AG04450 (cell line): Measurements from ENCODE around the gene LTBP1. TPM values are rescaled to one million over a fixed set of nuclear protein-coding genes. Genes with fewer than 3 reads are reported as not detected.

Experiments
- CTCF ChIA-PET: fragments of 300-600, 350-600 bp; formaldehyde crosslinking; extraction: SDS; loops from one replicate; lab custom pipeline; 2022; ENCODE audit warnings: antibody characterized with exemption, inconsistent platforms; lab: Charles Lee
- POLR2A ChIA-PET: fragments of 350-600 bp; formaldehyde crosslinking; extraction: SDS; loops from one replicate; lab custom pipeline; 2021; ENCODE audit warnings: antibody characterized with exemption, inconsistent platforms; lab: Yijun Ruan, JAX
- DNase-seq: peaks from one replicate; pipeline ENCODE4 v3.0.0-alpha.2; 2011; ENCODE audit warnings: low read depth, low spot score
- H3K27ac ChIP-seq: one replicate; pipeline ENCODE4 v1.5.1; 2012; ENCODE audit warnings: low read depth, low read length, control low read depth
- H3K27me3 ChIP-seq: one replicate; pipeline ENCODE4 v1.6.0; 2012; ENCODE audit warnings: low read length; ENCODE audit not compliant: control insufficient read depth, insufficient read depth
- H3K4me3 ChIP-seq: 2 replicates; pipeline ENCODE4 v1.5.1; 2011; ENCODE audit warnings: mild to moderate bottlenecking, low read depth, low read length, control low read depth
- H3K9me3 ChIP-seq: 2 replicates; pipeline ENCODE4 v1.5.1; 2012; ENCODE audit warnings: low read length; ENCODE audit not compliant: control insufficient read depth, insufficient read depth
- polyA plus RNA-seq: library from polyadenylated mRNA; depleted of rRNA; stranded (reverse); fragments of >200 nt; gene quantifications from 2 replicates; pipeline ENCODE4 v1.2.3, GENCODE V29; 2011
- TF ChIP-seq, protein P1 (sequence below): IDR thresholded peaks from 2 replicates; pipeline ENCODE4 v1.5.1; 2011; ENCODE audit warnings: low read depth, low read length, control low read depth, inconsistent platforms

LTBP1 gene
- polyA plus RNA-seq, 1 experiment = 517 TPM

DNA sequence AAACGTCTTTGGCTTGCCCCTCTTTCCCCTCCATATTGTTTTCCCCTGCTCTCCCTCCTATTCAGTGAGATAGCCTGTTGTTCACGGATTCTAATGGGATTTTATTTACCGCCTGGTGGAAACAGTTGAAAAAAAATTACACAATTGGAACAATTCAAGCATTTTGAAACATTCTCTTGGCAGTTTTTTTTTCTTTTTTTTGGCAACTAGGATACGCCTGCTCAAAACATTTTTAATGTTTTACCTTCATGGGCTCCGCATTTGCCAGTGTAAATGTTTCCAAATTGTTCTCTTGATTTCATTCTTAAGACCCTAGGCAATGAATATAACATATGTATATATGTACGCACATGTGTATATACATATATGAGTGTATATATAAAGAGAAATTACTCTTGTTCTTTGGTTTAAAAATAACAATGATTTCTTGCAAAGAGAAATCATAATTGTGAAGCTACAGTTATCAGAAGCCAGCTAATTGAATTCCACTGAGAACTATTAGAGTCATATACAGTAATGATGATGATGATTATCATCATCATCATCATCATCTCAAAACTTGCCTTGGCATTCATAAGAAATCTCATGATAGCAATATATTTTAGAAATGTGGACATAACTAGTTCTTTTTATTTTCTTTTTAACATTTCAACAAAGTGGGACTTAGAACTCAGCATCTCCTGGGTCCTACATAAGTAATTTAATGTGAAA lies 146.7 kb downstream of the LTBP1 start:
- Histone ChIP-seq H3K9me3 (no peaks in the 10 kb centered on the region), H3K4me3 (no peak overlapping the region), H3K27ac (no peak overlapping the region), H3K27me3 (no peaks in the 10 kb centered on the region)
- POLR2A ChIA-PET = no interaction called here
- DNase-seq = no peak
- CTCF ChIA-PET = no interaction called here
- TF ChIP-seq, protein P1, sequence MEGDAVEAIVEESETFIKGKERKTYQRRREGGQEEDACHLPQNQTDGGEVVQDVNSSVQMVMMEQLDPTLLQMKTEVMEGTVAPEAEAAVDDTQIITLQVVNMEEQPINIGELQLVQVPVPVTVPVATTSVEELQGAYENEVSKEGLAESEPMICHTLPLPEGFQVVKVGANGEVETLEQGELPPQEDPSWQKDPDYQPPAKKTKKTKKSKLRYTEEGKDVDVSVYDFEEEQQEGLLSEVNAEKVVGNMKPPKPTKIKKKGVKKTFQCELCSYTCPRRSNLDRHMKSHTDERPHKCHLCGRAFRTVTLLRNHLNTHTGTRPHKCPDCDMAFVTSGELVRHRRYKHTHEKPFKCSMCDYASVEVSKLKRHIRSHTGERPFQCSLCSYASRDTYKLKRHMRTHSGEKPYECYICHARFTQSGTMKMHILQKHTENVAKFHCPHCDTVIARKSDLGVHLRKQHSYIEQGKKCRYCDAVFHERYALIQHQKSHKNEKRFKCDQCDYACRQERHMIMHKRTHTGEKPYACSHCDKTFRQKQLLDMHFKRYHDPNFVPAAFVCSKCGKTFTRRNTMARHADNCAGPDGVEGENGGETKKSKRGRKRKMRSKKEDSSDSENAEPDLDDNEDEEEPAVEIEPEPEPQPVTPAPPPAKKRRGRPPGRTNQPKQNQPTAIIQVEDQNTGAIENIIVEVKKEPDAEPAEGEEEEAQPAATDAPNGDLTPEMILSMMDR = no peak

DNA sequence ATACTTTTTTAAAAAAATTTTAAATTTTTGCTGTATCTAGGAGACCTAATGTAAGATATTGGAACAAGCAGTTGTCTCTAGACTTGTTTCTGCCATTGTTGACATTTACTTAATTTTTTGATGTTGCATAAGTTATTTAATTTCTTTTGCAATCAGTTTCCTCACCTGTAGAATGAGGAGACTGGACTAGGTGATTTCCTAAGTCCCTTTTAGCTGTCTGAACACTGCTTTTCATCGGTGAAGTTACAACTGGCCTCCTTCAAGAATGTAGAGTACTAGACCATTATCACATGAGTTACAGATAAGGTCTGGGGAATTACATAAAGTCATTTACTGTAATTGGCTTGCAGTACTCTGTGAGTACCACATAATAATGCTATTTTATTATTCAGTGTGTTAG lies 147.6 kb downstream of the LTBP1 start:
- ChIA-PET CTCF (no interaction called here), POLR2A (no interaction called here)
- Histone ChIP-seq H3K27ac (no peak overlapping the region), H3K4me3 (no peak overlapping the region), H3K27me3 (no peaks in the 10 kb centered on the region), H3K9me3 (no peaks in the 10 kb centered on the region)
- TF ChIP-seq, protein P1 = no peak
- no peak for DNase-seq

DNA sequence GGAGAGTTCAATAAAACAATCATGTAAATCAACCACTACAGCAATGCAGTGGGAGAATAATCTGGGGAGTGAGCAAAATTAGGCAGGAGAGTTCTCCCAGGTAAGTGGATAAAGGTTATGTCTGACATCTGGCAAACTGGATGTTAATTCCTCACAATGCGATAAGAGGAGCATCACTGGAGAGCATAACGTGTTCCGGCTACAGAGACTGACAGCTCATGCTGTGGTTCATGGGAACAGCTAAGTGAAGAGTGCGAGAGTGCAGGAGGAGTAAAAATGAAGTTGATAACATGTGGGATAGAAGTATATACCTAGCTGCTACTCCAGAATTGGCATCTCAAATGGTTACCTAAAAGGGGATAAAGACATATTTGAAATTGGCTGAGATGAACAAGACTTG lies 153.2 kb downstream of the LTBP1 start:
- Histone ChIP-seq H3K4me3 (no peak overlapping the region), H3K27ac (no peak overlapping the region), H3K27me3 (no peaks in the 10 kb centered on the region), H3K9me3 (no peaks in the 10 kb centered on the region)
- CTCF ChIA-PET = interaction anchor here (2.1 kb wide), 1 partner anchor 9 kb away, joined by 4 read pairs; no protein-coding TSS in a partner anchor
- POLR2A ChIA-PET = no interaction called here
- no peak for DNase-seq
- TF ChIP-seq, protein P1 = no peak

DNA sequence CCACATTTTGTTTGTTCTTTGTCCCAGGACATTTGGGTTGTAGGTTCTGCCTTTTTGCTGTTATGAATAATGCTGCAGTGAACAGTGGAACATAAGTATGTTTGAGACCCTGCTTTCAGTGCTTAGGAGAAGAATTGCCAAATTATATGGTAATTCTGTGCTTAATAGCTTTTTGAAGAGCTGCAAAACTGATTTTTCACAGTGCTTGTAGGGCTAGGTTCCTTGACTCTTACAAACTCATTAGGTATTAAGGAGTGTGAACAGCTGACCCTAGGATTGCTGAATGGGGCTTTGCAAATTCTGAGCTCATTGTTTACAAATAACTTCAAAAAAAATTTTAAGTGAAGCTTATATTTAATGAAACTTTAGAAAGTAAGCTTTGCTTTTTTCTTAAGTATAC lies 154.2 kb downstream of the LTBP1 start:
- Histone ChIP-seq H3K9me3 (no peaks in the 10 kb centered on the region), H3K27ac (no peak overlapping the region), H3K4me3 (no peak overlapping the region), H3K27me3 (no peaks in the 10 kb centered on the region)
- CTCF ChIA-PET = interaction anchor here (0.6 to 2.1 kb wide), 2 partner anchors 10 to 297 kb away, joined by 3 to 4 read pairs; no protein-coding TSS in a partner anchor
- POLR2A ChIA-PET = no interaction called here
- no peak for DNase-seq
- TF ChIP-seq, protein P1 = no peak

DNA sequence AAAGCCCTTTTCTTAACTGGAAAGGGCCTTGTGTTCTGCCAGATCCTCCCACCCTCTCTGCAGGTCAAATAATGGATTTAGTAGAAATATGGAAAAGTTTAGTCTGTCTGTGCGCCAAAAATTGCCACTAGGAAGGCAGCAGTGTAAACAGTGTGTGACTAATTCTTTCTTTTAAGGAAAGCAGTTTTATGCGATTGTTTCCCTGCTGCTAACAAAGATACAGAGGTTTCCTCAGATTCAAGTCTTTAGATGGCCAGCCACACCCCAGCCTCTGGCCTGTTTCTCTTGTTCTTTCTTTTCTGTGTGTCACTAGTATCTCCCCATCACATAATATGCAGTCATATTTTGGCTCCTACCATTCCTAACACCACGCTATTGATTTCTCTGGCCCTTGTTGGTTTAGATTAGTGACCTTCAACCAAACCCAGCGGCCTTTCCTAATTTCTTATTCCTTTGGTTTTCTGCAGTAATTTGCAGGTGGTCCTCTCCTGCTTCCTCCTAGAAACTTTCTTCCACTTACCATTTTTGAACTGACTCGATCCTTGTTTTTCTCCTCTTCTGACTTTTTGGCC lies 157.4 kb downstream of the LTBP1 start:
- Histone ChIP-seq H3K4me3 (no peak overlapping the region), H3K9me3 (no peaks in the 10 kb centered on the region), H3K27ac (peak overlapping the region; percentile 76), H3K27me3 (no peaks in the 10 kb centered on the region)
- DNase-seq = no peak
- TF ChIP-seq, protein P1 = no peak
- CTCF ChIA-PET = no interaction called here
- POLR2A ChIA-PET = interaction anchor here (0.5 kb wide), 1 partner anchor 31 kb away, joined by 3 read pairs; no protein-coding TSS in a partner anchor
